Stimulated activated CD8-positive, alpha-beta memory T cell treated with anti-CD3 and anti-CD28 coated beads, Interleukin-4, amount 100 ng/mL, for 1 hour (primary cell): ENCODE results near the gene MAGI2.
"Not testable (repeated sequence)": the region's sequence is repeated elsewhere in the genome, so short reads cannot be mapped to it uniquely, and the experiment has no call there.

Experiments
- DNase-seq, 2 donors: peaks; one replicate each; pipeline ENCODE4 v3.0.0-alpha.2; 2020; ENCODE audit warnings: low read depth in 2 of 2, low spot score in 1 of 2

MAGI2 gene

DNA sequence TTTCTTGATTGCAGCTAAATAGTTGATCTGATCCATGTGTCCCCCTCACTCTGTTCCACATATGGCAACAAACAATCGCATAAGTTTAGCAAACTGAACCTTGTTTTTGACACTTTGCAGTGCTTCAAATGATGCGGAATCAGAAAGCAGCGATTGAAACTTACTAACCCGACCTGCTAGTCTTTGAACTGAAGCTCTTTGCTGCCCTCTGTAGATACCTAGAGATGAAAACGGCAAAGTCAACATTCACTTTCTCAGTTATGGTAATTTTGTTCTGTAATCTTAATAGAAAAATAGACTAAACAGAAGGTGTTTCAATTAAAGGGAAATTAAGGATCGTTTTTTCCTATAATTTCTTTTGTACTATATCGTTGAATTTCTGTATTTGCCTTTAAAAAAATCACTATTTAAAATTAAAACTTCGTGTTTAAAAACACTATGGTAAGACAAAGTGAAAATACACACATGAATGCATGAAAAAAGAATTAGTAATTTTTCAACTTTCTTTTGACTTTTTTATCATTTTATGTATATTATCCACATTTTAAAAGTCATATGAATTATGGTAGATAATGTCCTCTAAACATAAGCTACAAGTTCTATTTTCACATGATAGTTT is 276.5 kb downstream of the MAGI2 start:
- DNase-seq: no peak

DNA sequence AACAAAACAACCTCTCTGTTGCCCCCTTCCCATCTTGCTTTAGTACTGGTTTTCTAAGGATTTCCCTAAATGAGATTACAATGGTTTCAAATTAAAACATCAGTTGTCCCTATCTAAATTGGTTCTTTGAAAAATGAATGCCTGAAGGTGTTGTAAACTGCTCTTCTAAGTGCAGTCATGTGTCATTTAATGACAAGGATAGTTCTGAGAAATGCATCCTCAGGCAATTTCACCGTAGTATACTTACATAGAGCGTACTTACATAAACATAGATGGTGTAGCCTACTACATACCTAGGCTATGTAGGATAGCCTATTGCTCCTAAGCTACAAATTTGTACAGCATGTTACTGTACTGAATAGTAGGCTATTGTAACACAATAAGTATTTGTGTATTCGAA is 278.1 kb downstream of the MAGI2 start:
- DNase-seq: no peak

DNA sequence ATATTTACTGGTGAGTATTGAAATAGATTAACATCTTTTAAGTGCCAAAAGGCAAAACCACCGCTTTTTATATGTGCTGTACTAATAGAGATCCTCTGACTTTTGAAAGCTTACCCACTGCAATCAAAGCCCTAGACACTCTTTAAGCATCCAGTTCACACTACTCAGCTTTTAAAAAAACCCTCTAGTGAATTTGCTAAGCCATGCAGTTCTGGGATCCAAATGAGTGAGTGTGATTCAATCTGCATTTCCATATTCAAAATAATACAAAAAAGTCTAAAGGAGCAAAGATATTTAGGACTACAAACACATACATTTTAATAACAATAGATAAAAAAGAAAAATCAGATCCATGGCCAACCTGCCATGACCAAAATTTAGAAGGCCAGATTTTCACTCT is 288.2 kb downstream of the MAGI2 start:
- no peak for DNase-seq

DNA sequence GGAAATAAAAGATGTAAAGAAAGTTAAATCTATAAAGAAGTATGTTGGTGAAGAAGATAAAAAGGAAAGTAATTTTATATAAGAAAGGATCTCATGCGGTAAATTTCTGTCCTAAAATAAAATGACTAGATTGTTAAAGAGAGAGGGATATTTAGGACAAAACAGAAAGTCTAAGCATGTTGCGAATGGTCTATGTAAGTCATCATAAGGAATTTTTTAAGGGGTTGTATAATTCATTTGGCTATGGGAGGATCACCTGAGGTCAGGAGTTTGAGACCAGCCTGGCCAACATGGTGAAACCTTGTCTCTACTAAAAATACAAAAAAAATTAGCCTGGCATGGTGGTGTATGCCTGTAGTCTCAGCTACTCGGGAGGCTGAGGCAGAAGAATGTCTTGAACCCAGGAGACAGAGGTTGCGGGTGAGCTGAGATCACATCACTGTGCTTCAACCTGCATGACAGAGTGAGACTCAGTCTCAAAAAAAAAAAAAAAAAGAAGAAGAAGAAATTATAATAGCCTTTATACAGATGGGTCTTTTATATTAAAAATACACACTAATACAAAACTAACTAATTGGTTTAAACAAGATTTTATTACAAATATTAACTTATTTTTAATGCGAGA is 294.3 kb downstream of the MAGI2 start:
- no peak for DNase-seq

DNA sequence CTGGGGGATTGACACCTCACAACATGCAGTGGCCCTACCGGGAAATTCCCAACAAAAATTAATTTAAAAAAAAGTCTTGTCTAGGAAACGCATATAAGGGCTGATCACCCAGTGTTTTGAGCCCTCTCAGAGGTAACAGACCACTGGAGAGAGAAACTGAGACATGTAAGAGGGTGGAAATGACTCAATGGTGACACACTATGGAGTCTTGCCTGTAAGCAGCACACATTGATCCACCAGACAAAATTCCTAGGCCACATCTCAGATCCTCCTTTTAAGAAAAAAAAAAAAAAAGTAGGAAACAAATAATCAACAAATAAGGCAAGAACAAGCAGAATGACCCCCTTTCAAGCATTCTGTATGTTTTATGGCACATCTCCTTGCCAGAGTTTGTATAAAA is 296.2 kb downstream of the MAGI2 start:
- no peak for DNase-seq

DNA sequence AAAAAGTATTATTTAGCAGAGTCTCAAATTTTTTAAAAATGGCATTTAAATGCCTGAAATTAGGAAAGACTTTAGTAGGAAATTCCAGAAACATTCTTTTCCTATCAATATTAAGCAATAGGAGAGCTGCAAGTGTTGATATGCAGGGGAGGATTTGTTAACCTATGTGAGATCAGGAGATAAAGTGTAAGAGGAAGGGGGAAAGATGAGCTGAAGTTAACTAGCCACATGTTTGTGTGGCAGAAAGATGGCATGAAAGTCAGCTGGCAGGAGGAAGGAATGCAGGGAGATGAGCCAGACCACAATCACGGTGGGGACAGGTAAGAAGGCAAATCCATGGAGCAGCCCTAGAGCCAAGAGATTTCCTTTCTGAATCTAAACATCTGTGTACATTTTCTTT is 303.6 kb downstream of the MAGI2 start:
- no peak for DNase-seq

DNA sequence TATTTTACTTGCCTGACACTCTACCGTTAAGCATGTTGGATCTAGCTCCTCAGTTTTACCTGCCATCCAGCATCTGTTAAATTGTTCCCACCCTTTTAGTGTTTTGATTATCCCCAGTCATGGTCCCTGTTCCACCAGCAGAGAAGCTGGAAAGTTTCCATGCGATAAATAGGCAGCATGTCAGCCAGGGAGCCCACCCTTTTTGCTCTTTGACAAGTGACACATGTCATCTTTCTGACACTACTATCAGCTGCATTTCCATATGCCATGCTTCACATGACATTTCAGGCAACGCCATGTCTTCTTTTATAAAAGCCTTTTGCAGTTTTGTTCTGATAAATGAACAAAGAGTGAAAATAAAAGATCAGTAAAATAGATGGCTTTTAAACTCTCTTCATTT is 310.8 kb downstream of the MAGI2 start:
- DNase-seq: no peak

DNA sequence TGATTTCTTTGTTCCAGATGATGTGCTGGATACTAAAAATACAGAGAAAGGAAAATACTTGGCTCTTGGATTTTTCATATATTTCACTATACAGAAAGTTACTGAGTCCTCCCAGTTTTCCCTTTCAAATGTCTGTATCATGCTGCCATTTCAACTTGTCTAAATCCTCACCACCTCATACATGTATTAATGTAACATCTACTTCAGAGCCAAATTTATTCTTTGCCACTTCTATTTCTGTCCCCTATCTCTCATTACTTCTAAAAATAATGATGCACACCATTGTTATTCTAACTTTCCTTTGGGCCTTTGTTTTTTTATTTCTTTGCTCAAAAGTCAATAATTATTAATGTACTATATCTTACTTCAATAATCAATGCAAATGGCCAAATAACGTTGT is 312.2 kb downstream of the MAGI2 start:
- DNase-seq: no peak

DNA sequence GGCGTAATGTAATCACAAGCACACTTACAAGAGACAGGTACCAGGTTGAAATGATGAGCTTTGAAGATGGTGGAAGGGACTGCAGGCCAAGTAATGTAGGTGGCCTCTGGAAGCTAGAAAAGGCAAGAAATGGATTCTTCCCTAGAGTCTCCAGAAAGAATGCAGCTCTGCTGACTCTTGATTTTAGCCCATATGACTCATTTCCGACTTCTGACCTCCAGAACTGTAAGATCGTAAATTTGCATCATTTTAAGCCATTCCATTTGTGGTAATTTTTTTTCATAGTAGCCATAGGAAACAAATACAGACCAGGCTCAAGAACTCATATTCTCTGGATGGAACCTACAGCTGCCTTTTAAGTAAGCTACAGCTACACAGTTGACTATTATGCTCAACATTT is 315.5 kb downstream of the MAGI2 start:
- no peak for DNase-seq

DNA sequence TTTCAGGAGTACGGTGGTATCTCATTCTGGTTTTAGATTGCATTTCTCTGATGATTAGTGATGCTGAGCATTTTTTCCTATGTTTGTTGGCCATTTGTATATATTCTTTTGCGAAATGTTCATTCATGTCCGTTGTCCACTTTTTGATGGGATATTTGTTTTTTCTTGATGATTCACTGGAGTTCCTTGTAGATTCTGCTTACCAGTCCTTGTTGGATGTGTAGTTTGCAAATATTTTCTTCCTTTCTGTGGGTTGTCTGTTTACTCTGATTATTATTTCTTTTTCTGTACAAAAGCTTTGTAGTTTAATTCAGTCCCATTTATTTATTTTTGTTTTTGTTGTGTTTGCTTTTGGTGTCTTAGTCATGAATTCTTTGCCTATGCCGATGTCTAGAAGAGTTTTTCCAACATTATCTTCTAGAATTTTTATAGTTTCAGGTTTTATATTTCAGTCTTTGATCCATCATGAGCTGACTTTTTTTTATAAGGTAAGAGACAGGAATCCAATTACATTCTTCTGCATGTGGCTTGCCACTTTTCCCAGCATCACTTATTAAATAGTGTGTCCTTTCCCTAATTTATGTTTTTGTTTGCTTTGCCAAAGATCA is 320.5 kb downstream of the MAGI2 start:
- no peak for DNase-seq

DNA sequence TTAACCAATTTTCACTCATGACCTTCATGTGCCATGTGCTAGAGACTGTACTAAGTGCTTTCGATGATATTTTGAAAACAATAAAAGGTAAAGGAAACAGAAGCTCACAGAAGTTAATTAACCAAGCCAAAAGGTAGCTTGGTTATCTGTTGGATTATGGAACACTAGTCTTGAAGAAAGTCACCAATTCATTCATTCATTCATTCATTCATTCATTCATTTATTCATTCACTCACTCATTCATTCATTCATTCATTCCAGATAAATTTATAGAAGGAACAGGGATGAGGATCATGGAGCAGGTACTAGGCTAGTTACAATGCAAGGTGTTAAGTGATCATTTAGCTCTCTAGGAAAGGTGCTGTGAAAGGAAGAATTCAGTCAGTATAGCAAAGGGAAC is 322.8 kb downstream of the MAGI2 start:
- no peak for DNase-seq

DNA sequence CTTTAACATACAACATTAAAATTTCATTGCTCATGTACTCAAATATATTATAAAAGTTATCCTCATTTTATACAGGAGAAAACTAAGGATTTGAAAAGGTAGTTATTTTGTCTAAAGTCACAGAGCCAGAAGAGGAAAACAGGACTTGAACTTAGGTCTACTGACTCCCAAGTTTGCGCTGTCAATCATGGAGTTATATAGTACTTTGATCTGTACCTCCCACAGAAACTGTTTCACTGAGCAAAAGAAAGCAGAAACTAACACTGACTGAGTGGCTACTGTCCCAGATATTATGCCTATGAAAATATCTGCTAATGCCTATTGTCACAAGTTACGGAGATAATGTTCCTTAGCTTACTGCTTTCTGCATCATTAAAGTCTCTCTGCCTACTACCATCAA is 329.1 kb downstream of the MAGI2 start:
- no peak for DNase-seq

DNA sequence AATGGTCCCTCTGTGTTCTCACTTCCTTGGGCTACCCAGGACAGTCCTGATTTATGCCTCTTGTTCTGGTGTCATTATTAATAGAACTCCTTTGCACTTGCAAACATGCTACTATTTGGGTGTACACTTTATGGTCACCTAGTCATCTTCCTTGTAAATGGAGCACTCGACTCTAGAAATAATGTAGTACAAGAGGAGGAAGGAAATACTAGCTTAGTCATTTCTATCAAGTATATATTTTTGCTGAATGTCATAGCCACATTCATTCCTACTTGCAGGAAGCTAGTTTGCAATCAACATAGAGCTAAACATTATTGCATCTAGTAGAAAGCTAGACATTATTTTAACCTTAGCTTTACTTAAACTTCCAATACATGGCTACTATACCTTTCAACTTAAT is 335.3 kb downstream of the MAGI2 start:
- DNase-seq: no peak

DNA sequence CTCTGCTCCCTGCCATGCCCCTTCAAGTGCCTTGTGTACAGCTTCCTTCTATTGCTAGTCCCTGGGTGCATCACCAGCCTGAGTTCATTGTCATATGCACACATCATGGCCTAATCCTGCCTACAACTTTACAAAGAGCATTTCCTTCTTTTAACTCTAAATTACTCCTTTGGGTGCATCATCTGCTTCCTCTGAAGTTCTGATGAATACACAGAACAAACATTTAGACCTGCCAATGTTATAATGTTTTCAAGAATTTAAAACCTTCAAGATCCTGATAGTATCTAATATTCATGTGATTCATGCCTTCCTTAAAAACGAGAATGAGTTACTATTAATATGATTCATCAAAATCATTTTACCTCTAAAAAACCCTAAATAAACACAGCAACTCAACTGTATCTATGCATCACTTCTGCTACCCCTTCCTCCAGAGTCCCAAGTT is 357.1 kb downstream of the MAGI2 start:
- no peak for DNase-seq

DNA sequence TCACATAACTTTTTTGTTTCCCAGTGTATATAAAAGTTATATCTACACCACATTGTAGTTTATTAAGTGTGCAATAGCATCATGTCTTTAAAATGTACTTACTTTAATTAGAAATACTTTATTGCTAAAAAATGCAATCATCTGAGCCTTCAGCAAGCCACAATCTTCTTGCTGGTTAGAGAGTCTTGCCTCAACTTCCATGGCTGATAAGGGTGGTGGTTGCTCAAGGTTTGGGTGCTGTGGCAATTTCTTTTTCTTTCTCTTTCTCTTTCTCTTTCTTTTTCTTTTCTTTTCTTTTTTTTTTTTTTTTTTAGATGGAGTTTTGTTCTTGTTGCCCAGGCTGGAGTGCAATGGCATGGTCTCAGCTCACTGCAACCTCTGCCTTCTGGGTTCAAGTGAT is 360.0 kb downstream of the MAGI2 start:
- no peak for DNase-seq

DNA sequence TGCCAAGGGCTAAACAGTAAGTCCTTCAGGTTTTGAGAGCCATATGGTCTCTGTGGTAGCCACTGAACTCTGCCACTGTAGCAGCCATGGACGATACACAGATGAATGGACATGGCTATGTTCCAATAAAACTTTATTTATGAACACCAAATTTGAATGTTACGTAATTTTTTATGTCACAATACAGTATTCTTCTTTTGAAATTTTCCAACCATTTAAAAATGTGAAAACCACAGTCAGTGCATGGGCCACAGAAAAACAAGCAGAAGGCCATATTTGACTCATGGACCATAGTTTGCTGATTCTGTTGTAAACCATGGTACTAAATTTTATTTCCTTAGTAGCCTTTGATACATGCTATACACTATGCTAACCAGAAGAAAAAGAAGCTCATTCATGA is 361.8 kb downstream of the MAGI2 start:
- DNase-seq: no peak

DNA sequence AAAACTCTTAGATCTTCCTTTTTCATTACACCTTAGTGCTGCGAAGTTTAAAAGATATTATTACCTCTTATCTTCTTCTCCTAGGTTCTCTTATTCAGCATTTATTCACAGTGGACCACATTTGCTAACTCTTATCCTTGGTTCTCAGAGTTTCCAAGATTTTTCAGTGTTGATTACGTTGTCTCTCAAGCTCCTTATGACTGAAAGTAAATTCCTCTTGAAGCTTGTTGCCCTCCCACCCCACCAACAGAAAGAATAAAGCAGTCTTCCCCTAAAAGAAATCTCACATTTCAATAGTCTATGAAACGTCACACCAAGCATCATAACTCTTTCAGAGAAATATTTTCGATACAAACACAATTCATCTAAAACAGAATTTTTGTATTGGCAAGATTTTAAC is 362.5 kb downstream of the MAGI2 start:
- no peak for DNase-seq

DNA sequence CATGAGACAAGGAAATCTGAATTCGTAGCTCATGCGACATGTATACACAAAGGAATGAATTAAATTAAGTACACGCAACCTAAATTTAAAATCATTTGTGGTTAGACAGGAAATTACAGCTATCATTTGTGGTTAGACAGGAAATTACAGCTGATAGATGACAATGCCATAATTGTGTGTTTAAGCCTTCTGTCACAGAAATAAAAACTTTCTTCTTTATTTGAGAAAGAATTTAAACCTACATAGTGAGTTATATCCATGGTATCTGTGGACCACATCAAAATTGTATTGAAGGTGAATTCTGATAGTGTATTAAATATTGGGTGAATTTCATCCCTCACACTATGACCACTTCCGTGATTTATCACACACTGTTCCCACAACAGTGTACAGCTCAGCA is 362.9 kb downstream of the MAGI2 start:
- no peak for DNase-seq

DNA sequence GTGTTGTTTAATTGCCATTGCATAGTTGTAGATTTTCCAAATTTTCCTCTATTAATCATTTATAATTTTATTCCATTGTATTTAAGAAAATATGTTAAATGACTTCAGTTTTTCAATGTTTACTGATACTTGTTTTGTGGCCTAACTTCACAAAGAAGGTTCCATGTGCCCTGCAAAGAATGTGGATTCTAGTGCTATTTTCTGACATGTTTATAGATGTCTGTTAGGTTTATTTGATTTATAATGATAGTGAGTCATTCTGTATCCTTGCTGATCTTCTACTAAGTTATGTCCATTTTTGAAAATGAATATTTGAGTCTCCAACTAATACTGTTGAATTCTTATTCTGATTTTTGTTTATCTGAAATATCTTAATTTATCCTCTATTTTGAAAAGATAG is 369.0 kb downstream of the MAGI2 start:
- DNase-seq: no peak

DNA sequence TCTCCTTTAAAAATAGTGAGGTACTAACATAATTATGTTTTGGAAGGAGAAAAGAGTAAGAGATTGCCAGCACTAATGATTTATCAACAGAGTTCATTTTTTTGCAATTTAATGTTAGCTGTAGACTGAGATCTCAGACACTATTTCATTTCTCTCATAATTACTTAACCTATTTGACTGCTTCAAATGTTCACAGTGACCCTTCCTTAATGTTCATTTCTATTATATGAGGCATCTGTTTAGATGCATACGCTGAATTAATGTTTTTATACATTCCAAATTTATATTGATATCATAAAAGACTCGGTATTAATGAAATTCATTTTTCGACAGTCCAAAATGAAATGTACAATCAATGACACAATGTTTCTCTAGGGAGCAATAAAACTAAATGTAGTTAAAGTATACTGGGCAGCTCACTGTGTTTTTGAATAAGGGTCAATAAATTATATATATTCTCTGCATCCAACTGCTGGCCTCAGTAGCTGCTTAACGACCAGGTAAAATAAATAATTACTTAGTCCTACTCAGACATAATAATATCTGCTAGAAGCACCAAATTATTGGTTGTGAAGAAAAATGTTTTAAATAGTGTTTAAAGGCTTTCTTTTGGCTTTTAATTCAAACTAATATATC is 373.4 kb downstream of the MAGI2 start:
- DNase-seq: no peak

DNA sequence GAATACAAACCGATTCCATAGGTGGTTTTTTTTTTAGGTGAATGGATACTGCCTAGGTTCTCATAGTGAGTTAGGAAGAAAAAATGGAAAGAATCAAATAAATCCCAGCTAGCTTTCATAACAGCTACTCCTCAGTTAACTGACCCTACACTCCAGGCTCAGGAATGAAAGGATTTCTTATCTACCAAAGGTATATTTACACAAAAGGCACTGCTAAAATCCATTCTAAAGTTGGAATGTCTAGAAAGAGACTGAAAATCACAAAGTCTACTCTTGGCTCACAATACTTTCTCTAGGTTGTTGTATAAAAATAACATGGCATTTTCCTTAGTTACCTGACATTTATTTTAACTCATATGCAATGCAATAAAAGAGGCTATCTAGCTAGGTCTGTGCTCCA is 375.2 kb downstream of the MAGI2 start:
- no peak for DNase-seq

DNA sequence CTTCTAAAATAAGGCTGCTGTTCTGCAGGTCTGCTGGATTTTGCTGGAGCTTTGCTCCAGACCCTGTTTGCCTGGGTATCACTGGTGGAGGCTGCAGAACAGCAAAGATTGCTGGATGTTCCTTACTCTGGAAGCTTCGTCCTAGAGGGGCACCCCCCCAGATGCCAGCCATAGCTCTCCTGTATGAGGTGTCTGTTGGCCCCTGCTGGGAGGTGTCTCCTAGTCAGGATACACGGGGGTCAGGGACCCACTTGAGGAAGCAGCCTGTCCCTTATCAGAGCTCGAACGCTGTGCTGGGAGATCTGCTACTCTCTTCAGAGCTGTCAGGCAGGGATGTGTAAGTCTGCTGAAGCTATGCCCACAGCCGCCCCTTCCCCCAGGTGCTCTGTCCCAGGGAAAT is 382.3 kb downstream of the MAGI2 start:
- not testable (repeated sequence) for DNase-seq
